Measurements from ENCODE around the gene GNAS.
A peak's percentile ranks its signal among the peaks of the same experiment; 100 is the strongest.

GNAS gene

DNA sequence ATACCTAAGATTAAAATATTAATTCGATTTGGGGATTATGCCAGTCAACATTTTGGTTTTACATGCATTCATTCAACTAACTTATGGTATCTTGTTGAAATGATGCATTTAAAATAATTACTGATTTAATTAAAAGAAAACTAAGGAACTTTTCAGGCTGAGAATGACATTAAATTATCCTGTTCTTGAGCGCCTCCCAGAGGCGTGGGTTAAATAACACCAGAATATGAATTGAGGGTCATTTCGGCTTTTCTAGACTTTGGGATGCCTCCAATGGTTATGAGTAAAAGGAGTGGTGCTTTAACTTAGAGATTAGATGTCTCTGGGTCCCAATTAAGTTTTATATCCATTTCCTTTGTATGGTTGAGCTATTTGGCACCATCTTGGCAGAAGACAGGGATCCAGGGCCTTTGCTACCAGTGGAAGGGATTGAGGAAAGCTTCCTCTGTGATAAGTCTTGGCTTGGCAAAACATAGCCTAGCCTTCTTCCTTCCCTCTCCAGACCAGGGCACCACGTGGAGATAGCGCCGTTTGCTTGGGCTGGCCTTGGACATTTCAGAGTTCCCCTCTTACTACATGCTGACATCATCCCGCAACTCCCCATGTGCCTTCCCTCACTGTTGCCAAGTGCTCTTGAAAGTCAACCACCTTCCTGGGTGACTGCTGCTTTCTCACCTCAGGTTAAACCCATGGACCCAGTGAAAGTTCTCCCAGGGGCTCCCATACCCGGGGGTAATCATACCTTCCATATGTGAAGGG lies 28.7 kb downstream of the GNAS start:
- no peak for DNase-seq (ENCODE audit: low read depth in 2 of 2)

DNA sequence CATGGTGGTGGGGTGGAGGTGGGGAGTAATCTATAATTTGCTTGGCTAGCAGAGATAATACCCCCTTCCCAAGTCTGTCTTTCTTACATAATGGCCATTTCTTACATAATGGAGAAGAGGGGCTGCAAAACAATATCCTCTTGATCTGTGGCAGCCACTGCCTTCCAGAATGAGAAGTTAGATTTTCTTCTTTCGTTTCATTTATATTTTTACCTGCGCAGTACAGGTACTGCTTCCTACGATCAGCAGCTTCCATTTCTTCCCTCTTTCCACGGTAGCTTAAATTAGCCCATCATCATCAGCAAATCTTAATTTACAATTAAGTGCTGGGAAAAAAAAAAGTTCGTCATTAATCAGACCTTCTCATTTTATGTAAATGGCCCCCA lies 30.2 kb downstream of the GNAS start:
- DNase-seq (ENCODE audit: low read depth in 2 of 2), result no peak

DNA sequence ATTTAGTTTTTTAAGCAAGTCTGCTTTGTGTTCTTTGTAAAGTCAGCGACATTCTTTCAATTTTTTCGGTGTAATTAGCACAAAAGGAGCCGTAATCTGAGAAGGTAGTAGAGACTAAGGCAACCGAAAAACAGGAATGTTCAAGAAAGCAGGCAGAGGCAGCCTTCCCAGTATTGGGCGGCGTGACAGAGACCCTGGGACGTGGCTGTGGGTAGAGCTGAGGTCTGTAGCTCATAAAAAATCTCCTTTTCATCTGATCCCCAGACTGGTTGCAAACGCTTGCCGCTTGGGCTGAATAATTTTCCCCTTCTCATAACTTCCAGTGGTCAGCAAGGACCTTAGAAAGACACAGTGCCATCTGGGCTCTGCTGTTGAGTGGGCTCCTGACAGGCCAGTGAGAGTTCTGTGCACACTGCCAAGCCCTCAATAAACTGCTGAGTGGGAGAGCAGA lies 30.8 kb downstream of the GNAS start:
- DNase-seq (ENCODE audit: low read depth in 2 of 2), result no peak

DNA sequence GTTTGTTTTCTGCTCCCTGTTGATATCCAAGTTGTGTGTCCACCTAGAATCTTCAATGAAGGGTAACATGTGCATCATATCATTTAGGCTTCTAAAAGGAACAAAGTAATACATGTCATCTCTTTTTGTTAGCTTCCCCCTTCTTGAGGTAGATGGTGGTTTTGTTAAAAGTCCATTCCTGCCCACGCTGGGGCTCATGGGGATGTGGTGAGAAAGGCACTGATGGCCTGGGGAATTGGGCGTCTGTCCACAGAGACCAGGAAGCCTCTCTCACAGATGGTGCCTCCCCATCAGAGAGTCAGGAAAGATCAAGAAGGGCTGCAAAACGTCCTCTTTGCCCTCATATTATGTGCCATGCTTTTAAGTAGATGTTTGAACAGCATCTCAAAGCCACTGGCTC lies 32.5 kb downstream of the GNAS start:
- DNase-seq (ENCODE audit: low read depth in 2 of 2), result no peak

DNA sequence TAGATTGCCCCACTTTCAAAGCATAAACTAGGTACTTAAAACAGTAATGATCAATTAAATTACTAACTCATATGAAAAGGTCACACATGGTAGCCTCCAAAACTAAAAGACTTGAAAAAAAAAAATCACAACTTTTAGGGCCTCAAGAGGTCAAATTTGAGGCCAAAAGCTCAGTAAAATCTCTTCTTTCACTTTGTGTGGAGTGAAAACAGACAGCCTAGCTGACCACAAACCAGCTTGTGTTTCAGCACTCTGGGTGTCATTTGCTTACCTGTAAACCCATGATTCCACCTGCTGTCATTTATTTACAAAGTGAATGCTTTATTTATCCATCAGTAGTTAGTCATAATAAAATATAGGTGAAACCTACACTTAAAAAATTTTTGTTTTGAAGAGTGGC lies 34.0 kb downstream of the GNAS start:
- no peak for DNase-seq (ENCODE audit: low read depth in 2 of 2)

DNA sequence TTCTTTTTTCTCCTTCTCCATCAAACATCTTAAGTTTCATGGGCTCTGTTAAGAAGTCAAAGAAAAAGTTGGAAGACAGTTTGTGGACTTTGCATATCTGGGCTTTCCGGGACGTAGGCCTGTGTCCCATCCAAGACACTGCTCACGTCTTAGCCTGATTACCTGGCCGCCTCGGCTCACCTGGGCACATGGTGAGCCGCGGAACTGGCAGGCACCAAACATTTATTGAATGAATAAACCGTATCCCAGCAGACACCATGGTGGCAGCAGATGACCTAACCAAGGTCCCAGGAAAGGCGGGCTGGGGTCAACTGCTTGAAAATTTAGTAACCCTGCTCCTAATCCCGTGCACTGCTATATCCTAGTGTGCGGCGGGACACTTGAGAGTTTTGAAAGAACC lies 35.6 kb downstream of the GNAS start:
- no peak for DNase-seq (ENCODE audit: low read depth in 2 of 2)

DNA sequence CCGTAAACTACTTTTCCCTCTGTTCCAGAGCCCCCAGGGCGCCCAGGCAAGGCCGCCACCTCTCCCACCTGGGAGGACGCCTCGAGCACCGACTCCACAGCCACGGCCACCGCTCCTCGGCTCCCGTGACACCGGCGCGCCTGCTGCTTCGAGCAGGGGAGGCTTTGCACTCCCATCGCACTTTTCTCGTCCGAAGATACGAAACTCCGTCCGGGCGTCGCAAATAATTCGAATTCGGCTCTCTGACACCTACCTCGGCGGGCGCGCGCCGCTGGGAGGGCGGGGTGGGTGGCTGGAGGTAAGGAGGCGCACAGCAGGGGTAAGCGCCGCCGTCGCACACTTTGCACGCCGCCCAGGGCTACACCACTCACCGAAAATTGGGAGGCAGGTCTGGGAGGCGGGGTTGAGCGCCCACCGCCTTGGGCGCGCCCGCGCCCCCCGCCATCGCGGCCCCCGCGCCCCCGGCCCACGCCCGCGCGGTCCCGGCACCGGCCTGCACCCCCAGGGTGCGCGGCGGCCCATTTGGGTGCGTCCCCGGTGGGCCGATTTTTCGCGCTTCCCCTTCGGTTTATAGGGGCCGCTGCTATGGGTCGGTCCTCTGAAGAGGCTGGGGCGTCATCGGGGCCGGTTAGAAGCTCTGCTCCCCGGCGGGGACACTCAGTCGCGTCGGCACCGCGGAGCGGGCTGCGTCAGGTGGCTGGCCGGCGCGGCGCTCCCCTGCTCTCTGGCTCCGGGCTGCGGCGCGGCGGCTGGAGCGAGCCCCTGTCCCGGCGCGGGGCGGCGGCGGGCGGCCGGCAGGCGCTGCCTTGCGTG lies 36.2 kb downstream of the GNAS start:
- DNase-seq (ENCODE audit: low read depth in 2 of 2), result peak; percentile 74 to 77

DNA sequence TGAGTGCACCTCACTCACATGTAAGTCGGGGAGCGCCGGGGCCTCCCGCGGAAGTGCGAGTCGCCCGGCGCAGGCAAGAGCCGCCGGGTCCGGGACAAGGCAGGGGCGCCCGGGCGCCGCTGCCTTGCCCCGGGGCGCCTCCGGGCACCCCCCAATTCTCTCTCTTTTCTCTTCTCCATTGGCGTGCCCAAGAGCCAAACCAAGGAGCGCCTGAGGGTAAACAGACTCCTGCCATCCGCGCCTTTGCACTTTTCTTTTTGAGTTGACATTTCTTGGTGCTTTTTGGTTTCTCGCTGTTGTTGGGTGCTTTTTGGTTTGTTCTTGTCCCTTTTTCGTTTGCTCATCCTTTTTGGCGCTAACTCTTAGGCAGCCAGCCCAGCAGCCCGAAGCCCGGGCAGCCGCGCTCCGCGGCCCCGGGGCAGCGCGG lies 36.8 kb downstream of the GNAS start:
- DNase-seq (ENCODE audit: low read depth in 2 of 2), result no peak

DNA sequence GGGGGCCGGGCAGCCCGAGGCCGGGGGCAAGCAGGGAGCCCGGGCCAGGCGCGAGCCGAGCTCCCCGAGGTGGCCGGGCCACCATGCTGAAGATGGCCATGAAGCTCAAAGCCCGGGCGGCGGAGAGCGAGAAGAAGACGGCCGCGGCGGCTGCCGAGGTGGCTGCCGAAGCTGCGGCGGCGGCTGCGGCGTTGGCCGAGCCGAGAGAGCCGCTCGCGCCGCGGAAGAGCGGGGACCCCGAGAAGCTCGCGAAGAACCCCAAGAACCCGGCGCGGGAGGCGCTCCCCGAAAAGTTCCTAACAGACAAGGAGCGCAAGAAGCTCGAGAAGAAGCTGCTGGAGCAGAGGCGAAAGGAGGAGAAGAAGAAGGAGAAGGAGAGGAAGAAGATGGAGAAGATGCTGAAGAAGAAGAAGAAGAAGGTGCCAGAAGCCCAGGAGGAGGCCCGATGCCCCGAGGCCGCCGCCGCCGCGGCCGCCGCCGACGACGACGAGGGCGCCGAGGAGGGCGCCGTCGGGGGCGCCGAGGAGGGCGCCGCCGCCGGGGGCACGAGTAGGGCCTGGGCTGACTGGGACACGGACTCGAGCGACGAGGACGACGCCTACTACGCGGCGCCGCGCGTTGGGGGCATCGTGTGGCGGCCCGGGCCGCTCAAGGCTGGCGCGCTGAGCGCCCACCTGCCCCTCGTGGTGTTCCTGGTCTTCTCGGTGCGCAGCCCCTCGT lies 37.4 kb downstream of the GNAS start:
- no peak for DNase-seq (ENCODE audit: low read depth in 2 of 2)

DNA sequence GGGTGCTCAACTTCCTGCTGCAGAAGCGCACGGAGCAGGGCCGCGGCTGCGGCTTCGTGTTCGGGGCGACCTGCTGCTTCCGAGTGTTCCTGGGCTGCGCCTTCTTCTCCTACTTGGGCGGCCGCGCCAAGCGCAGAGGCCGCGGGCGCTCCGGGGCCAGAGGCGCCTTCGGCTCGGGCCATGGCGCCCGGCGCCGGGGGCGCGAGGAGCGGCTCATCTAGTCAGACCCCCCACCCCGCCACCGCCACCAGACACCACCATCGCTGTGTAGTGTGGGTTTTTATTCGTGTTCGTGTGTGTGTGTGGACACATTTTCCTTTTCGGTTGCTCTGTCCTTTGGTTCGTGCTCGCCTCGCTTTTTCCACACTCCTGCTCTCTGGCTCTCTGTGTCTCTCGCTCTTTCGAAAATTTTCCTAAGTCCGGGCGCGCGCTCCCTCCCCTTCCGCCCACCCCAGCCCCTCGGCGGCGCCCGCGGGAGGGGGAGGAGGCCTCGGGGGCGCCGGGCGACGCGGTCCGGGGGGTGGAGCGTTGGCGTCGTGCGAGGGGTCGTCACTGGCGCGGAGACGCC lies 38.1 kb downstream of the GNAS start:
- peak; percentile 44 to 53 for DNase-seq (ENCODE audit: low read depth in 2 of 2)

DNA sequence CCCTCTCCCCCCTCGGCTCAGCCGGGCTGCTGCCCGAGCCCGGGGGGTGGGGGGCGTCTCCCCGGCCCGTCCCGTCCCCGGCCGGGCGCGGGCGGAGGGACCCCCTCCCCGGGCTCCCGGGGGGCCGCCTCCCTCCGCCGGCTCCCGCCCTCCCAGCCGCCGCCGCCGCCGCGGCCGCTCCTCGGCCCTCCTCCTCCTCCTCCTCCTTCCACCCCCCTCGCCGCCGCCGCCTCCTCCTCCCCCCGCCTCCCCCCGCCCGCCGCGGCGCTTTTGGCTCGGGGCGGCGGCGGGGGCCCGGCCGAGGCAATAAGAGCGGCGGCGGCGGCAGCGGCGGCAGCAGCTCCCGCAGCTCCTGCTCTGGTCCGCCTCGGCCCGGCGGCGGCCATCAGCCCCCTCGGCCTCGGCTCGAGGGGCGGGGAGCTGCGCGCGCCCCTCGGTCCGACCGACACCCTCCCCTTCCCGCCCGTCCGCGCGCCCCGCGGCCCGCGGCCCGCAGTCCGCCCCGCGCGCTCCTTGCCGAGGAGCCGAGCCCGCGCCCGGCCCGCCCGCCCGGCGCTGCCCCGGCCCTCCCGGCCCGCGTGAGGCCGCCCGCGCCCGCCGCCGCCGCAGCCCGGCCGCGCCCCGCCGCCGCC lies 38.7 kb downstream of the GNAS start:
- DNase-seq (ENCODE audit: low read depth in 2 of 2), result peak; percentile 61 to 67

DNA sequence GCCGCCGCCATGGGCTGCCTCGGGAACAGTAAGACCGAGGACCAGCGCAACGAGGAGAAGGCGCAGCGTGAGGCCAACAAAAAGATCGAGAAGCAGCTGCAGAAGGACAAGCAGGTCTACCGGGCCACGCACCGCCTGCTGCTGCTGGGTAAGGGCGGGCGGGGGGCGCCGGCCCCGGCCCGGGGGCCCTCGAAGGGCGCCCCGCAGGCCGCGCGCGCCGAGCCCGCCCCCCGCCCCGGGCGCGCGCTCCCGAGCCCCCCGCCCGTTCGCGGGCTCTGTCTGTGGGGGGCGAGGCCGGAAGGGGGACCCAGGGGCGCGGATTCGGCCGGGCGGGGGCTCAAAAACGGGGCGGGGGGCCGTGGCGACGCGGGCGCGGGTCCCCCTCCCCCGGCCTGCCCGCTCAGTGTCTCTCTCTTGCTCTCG lies 39.2 kb downstream of the GNAS start:
- DNase-seq (ENCODE audit: low read depth in 2 of 2), result peak; percentile 11 to 26

DNA sequence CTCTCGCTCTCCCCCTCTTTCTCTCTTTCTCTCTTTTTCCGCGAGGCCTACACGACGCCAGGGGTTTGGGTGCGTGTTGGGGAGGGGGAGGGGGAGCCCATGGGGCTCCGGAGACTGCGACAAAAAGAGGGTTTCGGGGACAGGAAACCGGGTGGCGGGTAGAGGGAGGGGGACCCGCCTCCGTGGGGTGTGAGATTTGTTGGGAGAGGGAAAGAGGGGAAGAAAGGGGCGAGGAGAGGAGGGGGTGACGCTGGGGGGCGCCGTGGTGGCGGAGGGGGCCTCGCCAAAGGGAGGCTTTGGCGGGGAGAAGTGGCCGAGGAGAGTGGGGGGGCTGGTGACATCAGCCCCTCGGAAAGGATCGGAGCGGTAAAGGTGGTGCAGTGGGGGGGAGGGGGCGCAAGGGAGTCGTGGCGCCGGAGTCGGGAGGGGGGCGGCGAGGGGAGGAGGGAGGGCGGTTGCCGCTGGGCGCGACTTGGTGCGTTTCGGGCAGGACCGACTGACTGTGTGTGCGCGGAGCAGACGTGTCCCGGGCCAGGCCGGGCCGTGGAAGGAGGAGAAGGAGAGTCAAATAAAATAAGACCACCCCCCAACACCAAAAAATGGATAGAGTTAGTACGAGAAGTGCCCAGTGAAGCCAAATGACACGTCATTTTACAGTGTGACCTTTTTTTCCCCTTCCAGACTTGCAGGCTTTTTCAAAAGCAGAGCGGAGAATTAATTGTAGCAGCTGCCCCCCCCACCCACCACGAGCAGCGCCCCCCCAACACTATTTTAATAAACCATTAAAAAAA lies 39.8 kb downstream of the GNAS start:
- peak; percentile 71 to 79 for DNase-seq (ENCODE audit: low read depth in 2 of 2)

DNA sequence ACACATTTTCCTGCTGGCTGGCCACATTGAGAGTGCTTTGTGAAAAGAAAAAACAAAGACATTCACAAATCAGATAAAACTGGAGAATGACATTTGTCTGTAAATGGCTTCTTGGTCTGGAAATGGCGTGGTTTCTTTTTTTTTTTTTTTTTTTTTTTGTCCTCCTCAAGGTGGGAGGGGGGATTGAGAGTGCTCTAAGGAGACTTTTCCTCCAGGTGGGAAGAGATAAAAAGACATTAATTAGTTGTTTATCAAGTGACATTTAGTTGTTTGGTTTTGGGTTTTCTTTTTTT lies 40.4 kb downstream of the GNAS start:
- no peak for DNase-seq (ENCODE audit: low read depth in 2 of 2)

DNA sequence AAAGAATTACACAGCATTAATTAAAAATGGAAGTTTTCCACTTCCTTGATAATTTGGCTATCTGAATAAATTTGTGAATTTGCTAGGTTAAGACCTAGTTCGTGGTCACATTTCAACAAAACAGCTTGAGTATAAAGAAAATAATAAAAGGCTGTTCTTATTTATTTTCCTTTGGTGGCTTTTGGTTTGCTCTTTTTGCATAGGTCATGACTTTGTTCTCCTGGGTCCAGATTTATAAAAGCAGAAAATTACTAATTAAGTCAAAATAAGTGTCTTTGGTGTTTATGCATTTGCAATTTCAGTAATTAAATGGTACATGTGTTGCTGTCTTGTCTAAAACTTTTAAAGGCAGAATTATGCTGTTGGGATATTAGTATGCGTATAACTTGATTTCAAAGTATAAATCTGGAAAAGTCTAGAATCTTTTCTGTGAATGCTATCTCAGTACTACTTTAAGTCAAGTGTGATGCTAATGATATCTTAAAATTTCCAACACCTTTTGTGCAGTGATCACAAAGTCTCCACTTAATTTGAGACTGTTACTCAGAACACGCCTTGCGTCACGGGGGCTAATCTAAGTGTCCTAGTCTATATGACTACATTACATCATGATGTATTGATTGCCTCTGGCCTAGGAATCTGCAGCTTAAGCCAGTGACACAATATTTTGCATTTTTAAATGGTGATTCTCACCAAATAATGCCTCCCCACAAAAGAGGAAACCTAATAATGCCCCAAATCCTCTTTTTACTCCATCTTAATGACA lies 41.0 kb downstream of the GNAS start:
- DNase-seq (ENCODE audit: low read depth in 2 of 2), result peak; percentile 39 to 48

DNA sequence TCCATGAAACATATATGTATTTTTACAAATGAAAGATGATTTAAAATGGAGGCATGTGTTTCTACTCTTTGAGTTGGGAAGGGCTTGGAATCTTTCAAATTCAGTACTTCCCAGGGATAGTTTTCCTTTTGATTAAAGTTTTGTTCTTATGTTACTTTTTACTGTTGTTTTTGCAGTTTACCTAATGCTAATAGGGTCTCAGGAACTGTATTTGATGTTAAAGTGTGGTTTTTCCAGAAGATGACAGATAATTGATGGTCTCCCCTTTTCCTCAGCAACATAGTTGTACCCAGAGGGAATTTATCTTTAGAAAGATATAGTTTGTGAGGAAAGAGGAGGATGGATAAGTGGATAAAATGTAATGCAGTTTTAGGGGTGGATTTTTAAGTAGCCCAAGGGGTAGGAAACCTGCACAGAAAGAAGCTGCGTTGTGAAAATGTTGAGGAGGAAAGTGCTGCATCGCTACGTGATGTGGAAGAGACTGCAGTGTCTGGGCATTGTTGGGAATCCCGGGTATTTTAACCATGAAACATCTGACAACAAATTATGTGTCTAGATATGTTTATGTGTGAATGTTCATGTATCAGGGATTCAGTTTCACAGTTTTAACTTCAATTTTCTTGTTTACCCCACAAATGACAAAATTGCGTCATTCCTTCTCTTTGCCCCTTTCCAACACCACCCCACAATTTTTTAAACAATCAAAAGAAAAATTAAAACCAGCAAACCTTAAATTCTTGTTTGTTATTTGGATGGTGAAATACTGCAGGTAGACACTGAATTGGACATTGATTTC lies 42.3 kb downstream of the GNAS start:
- DNase-seq (ENCODE audit: low read depth in 2 of 2), result no peak

DNA sequence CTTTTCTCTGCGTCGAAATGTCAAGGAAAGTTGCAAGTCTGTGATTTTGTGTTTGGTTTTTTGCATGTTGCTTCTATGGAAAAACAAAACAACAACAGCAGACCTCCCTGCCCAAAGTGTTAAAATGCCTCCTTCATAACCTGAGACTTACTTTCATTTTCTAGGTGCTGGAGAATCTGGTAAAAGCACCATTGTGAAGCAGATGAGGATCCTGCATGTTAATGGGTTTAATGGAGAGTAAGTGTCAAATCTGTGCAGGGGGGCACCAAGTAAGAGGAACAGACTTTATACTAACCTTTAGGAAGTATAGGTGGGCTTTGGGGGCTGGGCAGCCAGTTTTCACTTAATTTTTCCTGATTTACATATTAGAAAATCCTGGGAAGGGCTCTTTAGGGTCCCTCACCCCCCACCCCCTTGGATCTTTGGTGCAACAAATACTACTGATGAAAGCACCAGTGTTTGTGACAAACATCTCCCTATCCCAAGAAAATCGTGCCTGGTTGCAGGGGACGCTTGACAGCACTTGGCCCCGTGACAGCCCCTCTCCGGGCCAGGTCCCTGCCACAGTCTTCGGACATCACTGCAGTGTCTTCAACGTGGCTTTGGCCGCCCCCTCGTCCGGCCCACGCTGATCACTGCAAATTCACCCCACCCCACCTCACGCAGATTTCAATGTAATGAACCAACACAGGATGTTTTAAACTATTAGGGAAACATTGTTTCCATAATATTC lies 43.1 kb downstream of the GNAS start:
- DNase-seq (ENCODE audit: low read depth in 2 of 2), result no peak

DNA sequence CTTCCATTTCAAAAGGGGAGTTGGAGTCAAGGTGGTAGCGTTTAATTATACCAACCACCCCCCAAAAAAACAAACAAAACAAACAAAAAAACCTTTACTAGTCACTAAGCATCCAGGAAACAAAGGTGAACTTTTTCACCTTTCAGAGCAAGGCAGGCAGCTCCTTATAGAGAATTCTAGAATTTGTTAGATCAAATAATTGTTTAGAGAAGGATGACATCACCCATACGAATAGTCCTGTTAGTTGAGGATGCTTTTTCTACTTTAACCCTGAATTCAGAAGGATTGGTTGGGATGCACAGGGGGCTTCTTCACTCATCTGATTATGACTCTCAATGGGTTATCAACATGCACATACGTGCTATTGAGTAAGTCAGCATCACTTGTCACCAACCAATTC lies 44.3 kb downstream of the GNAS start:
- no peak for DNase-seq (ENCODE audit: low read depth in 2 of 2)

DNA sequence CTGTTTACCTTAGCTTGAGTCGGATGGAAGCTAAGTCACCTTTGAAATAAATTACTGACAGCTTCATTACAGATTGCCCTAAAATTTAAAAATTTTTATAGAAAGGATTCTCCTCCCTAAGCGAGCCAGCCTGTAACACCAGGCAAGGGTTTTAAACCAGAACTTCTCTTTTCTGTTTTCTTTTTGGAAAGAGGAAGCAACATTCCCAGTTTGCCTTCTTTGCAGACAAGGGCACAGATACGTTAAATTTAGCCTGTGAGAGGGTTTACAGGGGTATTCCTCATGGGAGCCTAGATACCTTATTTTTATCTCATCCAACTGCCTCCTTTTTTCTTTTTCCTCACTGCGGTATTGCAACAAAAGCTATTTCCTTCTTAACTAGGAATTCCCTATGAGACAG lies 45.0 kb downstream of the GNAS start:
- DNase-seq (ENCODE audit: low read depth in 2 of 2), result no peak

All from stimulated activated CD4-positive, alpha-beta T cell treated with anti-CD3 and anti-CD28 coated beads, Interleukin-4, amount 100 ng/mL, for 48 hours (primary cell).